Neural cell (in vitro differentiated cells): ENCODE data around the gene VANGL1. TPM values are rescaled to one million over a fixed set of nuclear protein-coding genes. Genes with fewer than 3 reads are reported as not detected.

Source experiments
- H2AFZ ChIP-seq: fragments of 200-600, 300-800 bp; sonication (generic), shearing (Covaris generic); 2 replicates; pipeline ENCODE4 v1.6.0; 2014; ENCODE audit warnings: low read depth, mild to moderate bottlenecking, antibody characterized with exemption, low read length, moderate library complexity
- H3F3A ChIP-seq: fragments of 200-600 bp; shearing (Covaris generic); 2 replicates; pipeline ENCODE4 v1.6.1; 2016; ENCODE audit warnings: mild to moderate bottlenecking, moderate library complexity, mixed read lengths, antibody characterized with exemption, low read length; ENCODE audit not compliant: insufficient read depth, poor library complexity, severe bottlenecking
- H3K27ac ChIP-seq: fragments of 200-600, 300-800 bp; sonication (generic), shearing (Covaris generic); 2 replicates; pipeline ENCODE4 v1.5.1; 2014; ENCODE audit warnings: mild to moderate bottlenecking, low read length, moderate library complexity
- H3K27me3 ChIP-seq: fragments of 300-800, 200-600 bp; sonication (generic), shearing (Covaris generic); 2 replicates; pipeline ENCODE4 v1.6.0; 2014; ENCODE audit warnings: mild to moderate bottlenecking, low read depth, low read length, moderate library complexity; ENCODE audit not compliant: insufficient read depth
- H3K36me3 ChIP-seq: fragments of 300-800, 200-600 bp; sonication (generic), shearing (Covaris generic); 2 replicates; pipeline ENCODE4 v1.5.1; 2014; ENCODE audit warnings: mild to moderate bottlenecking, antibody characterized with exemption, low read length, moderate library complexity; ENCODE audit not compliant: insufficient read depth
- H3K4me2 ChIP-seq: fragments of 300-800, 200-600 bp; sonication (generic), shearing (Covaris generic); 2 replicates; pipeline ENCODE4 v1.6.0; 2014; ENCODE audit warnings: mild to moderate bottlenecking, low read length
- H3K4me3 ChIP-seq: fragments of 300-800, 200-600 bp; sonication (generic), shearing (Covaris generic); 2 replicates; pipeline ENCODE4 v1.5.1; 2014; ENCODE audit warnings: mild to moderate bottlenecking, low read length, moderate library complexity
- H3K79me2 ChIP-seq: fragments of 200-600 bp; shearing (Covaris generic); replicated peaks from 2 replicates; pipeline ENCODE4 v1.6.0; 2014; ENCODE audit warnings: mild to moderate bottlenecking, low read length, moderate library complexity; ENCODE audit not compliant: insufficient read depth
- H3K9ac ChIP-seq: fragments of 300-800, 200-600 bp; sonication (generic), shearing (Covaris generic); 2 replicates; pipeline ENCODE4 v1.6.1; 2016; ENCODE audit warnings: mild to moderate bottlenecking, low read length, mixed read lengths
- H3K9me2 ChIP-seq: fragments of 200-600 bp; shearing (Covaris generic); 2 replicates; pipeline ENCODE4 v1.6.1; 2016; ENCODE audit warnings: mild to moderate bottlenecking, low read length, mixed read lengths; ENCODE audit not compliant: insufficient read depth
- H3K9me3 ChIP-seq: fragments of 200-600, 300-800 bp; sonication (generic), shearing (Covaris generic); 2 replicates; pipeline ENCODE4 v1.6.1; 2016; ENCODE audit warnings: mild to moderate bottlenecking, mixed run types, low read length, moderate library complexity, mixed read lengths
- H4K20me1 ChIP-seq: fragments of 200-600 bp; shearing (Covaris generic); 2 replicates; pipeline ENCODE4 v1.6.1; 2016; ENCODE audit warnings: mild to moderate bottlenecking, mixed run types; ENCODE audit not compliant: insufficient read depth
- EP300 ChIP-seq: fragments of 450-650 bp; conservative IDR thresholded peaks from 2 replicates; pipeline ENCODE4 v1.6.1; 2014; ENCODE audit warnings: antibody characterized with exemption, mild to moderate bottlenecking, moderate library complexity; ENCODE audit not compliant: poor library complexity, severe bottlenecking
- EZH2 ChIP-seq: fragments of 200-600, 300-800 bp; shearing (Covaris generic), sonication (generic); IDR thresholded peaks from 2 replicates; pipeline ENCODE4 v1.6.1; 2014; ENCODE audit warnings: antibody characterized with exemption, low read length, borderline replicate concordance, mild to moderate bottlenecking; ENCODE audit not compliant: insufficient read depth, poor library complexity, severe bottlenecking
- MXI1 ChIP-seq: fragments of 450-650 bp; conservative IDR thresholded peaks from 2 replicates; pipeline ENCODE4 v1.6.1; 2014; ENCODE audit warnings: antibody characterized with exemption, mild to moderate bottlenecking; ENCODE audit not compliant: poor library complexity, severe bottlenecking
- POLR2AphosphoS5 ChIP-seq: IDR thresholded peaks from 2 replicates; pipeline ENCODE4 v1.6.1; 2012
- RAD21 ChIP-seq: fragments of 450-650 bp; conservative IDR thresholded peaks from 2 replicates; pipeline ENCODE4 v1.6.1; 2014; ENCODE audit warnings: antibody characterized with exemption, mild to moderate bottlenecking, moderate library complexity
- REST ChIP-seq: IDR thresholded peaks from 2 replicates; pipeline ENCODE4 v1.6.1; 2012; ENCODE audit warnings: borderline replicate concordance
- SMC3 ChIP-seq: fragments of 450-650 bp; conservative IDR thresholded peaks from 2 replicates; pipeline ENCODE4 v1.6.1; 2014; ENCODE audit warnings: antibody characterized with exemption, mild to moderate bottlenecking, moderate library complexity; ENCODE audit not compliant: poor library complexity
- TAF1 ChIP-seq: IDR thresholded peaks from 2 replicates; pipeline ENCODE4 v1.6.1; 2012; ENCODE audit warnings: low read depth
- polyA plus RNA-seq: library from polyadenylated mRNA; depleted of rRNA; stranded (reverse); fragments of >200 nt; gene quantifications from 2 replicates; pipeline ENCODE4 v1.2.3, GENCODE V29; 2014
- TF ChIP-seq, protein P1 (sequence below): fragments of 450-650 bp; IDR thresholded peaks from 2 replicates; pipeline ENCODE4 v1.5.1; 2014; ENCODE audit warnings: antibody characterized with exemption, mild to moderate bottlenecking, moderate library complexity; ENCODE audit not compliant: poor library complexity, severe bottlenecking

VANGL1 gene
- polyA plus RNA-seq, 1 donor from 2014 or later: 0.53 TPM

DNA sequence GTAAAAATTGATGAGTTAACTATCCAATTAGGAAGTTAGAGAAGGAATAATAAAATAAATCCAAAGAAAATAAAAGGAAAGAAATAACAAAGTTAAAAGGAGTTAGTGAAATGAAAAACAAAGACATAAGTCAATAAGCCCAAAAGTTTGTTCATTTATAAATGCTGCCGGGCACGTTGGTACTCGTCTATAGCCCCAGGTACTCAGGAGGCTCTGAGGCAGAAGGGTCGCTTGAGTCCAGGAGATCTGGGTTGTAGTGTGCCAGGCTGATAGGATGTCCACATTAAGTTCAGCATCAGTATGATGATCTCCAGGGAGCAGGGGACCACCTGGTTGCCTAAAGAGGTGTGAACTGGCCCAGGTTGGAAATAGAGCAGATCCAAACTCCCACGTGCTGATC is 35.5 kb upstream of the VANGL1 start:
- Histone ChIP-seq H3K9me3 (peaks cover 5% of the 10 kb centered on the region), H3K79me2 (no peaks in the 10 kb centered on the region), H3K27ac (no peak overlapping the region), H3K4me2 (no peak overlapping the region), H3K27me3 (no peaks in the 10 kb centered on the region), H3K4me3 (no peak overlapping the region), H3F3A (no peaks in the 10 kb centered on the region), H3K9ac (no peak overlapping the region), H3K9me2 (no peaks in the 10 kb centered on the region), H2AFZ (no peak overlapping the region), H3K36me3 (no peaks in the 10 kb centered on the region), H4K20me1 (no peaks in the 10 kb centered on the region)
- no peak for TF ChIP-seq EP300
- no peak for TF ChIP-seq TAF1
- TF ChIP-seq RAD21: no peak
- no peak for TF ChIP-seq POLR2AphosphoS5
- TF ChIP-seq, protein P1, sequence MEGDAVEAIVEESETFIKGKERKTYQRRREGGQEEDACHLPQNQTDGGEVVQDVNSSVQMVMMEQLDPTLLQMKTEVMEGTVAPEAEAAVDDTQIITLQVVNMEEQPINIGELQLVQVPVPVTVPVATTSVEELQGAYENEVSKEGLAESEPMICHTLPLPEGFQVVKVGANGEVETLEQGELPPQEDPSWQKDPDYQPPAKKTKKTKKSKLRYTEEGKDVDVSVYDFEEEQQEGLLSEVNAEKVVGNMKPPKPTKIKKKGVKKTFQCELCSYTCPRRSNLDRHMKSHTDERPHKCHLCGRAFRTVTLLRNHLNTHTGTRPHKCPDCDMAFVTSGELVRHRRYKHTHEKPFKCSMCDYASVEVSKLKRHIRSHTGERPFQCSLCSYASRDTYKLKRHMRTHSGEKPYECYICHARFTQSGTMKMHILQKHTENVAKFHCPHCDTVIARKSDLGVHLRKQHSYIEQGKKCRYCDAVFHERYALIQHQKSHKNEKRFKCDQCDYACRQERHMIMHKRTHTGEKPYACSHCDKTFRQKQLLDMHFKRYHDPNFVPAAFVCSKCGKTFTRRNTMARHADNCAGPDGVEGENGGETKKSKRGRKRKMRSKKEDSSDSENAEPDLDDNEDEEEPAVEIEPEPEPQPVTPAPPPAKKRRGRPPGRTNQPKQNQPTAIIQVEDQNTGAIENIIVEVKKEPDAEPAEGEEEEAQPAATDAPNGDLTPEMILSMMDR: no peak

GRCh38 chr1:115609021-115609420 is 32.7 kb upstream of the VANGL1 start:
- Histone ChIP-seq H3K9me2 (no peaks in the 10 kb centered on the region), H3F3A (no peaks in the 10 kb centered on the region), H3K79me2 (no peaks in the 10 kb centered on the region), H3K36me3 (no peaks in the 10 kb centered on the region), H3K9me3 (peaks cover 5% of the 10 kb centered on the region), H3K27me3 (no peaks in the 10 kb centered on the region), H3K27ac (no peak overlapping the region), H3K4me2 (no peak overlapping the region), H2AFZ (no peak overlapping the region), H4K20me1 (no peaks in the 10 kb centered on the region), H3K9ac (no peak overlapping the region), H3K4me3 (no peak overlapping the region)
- no peak for TF ChIP-seq MXI1
- TF ChIP-seq POLR2AphosphoS5: no peak
- no peak for TF ChIP-seq SMC3
- TF ChIP-seq RAD21: no peak
- TF ChIP-seq, protein P1: no peak
- no peak for TF ChIP-seq REST
- no peak for TF ChIP-seq EP300
- no peak for TF ChIP-seq EZH2
- TF ChIP-seq TAF1: no peak
